Panc1 (cell line): ENCODE data around the gene IL16. TPM values are rescaled to one million over a fixed set of nuclear protein-coding genes. Genes with fewer than 3 reads are reported as not detected.

Experiments used
- ATAC-seq: fragments of 200-7000 bp; cut with Tn5 transposase; 2 replicates; pipeline ENCODE4 v1.9.1; 2020; ENCODE audit warnings: mild to moderate bottlenecking, moderate library complexity
- BruUV-seq: library from RNA; stranded (reverse); fragments of 400-500 nt; replicated peaks from 2 replicates; lab custom pipeline; 2021; lab: Mats Ljungman, UMichigan
- CTCF ChIA-PET: fragments of 300-600 bp; sonication (Branson Sonifier 250); formaldehyde crosslinking; loops from one replicate; lab custom pipeline; 2022; ENCODE audit warnings: antibody characterized with exemption; lab: Charles Lee
- POLR2A ChIA-PET: fragments of 300-600 bp; sonication (Branson Sonifier 250); formaldehyde crosslinking; loops from one replicate; lab custom pipeline; 2022; ENCODE audit warnings: antibody characterized with exemption; lab: Charles Lee
- DNase-seq: peaks from one replicate; pipeline ENCODE4 v3.0.0-alpha.2; 2010; ENCODE audit warnings: low read depth, low spot score
- H3K27ac ChIP-seq: 2 replicates; pipeline ENCODE4 v1.5.1; 2011; ENCODE audit warnings: mild to moderate bottlenecking, low read length, inconsistent platforms
- H3K27me3 ChIP-seq: fragments of 200-500 bp; sonication (Bioruptor generic); 2 replicates; pipeline ENCODE4 v1.6.0; 2014; ENCODE audit warnings: low read length, inconsistent platforms; ENCODE audit not compliant: control insufficient read depth, insufficient read depth
- H3K36me3 ChIP-seq: fragments of 200-500 bp; sonication (Bioruptor generic); 2 replicates; pipeline ENCODE4 v1.5.1; 2014; ENCODE audit warnings: inconsistent platforms, mild to moderate bottlenecking, low read length, moderate library complexity; ENCODE audit not compliant: control insufficient read depth, insufficient read depth
- H3K4me1 ChIP-seq: 2 replicates; pipeline ENCODE4 v1.5.1; 2011; ENCODE audit warnings: inconsistent platforms, mild to moderate bottlenecking, low read length, moderate library complexity; ENCODE audit not compliant: control insufficient read depth, insufficient read depth
- H3K4me3 ChIP-seq, 2 experiments: 2 replicates each; pipeline ENCODE4 v1.5.1; 2011 to 2012; ENCODE audit warnings: low read depth in 2 of 2, low read length in 2 of 2, mild to moderate bottlenecking in 2 of 2, inconsistent platforms in 1 of 2, moderate library complexity in 1 of 2
- H3K9me3 ChIP-seq: fragments of 200-500 bp; sonication (Bioruptor generic); 2 replicates; pipeline ENCODE4 v1.5.1; 2014; ENCODE audit warnings: low read depth, mild to moderate bottlenecking, inconsistent platforms, low read length, moderate library complexity; ENCODE audit not compliant: control insufficient read depth, insufficient read depth
- POLR2AphosphoS5 ChIP-seq: IDR thresholded peaks from 2 replicates; pipeline ENCODE4 v1.6.1; 2012; ENCODE audit warnings: mild to moderate bottlenecking, low read depth, low read length, moderate library complexity
- SIN3A ChIP-seq: IDR thresholded peaks from 2 replicates; pipeline ENCODE4 v1.6.1; 2012; ENCODE audit warnings: low read depth, mild to moderate bottlenecking, low read length, moderate library complexity, borderline replicate concordance; ENCODE audit not compliant: insufficient read depth
- TCF7L2 ChIP-seq: IDR thresholded peaks from 2 replicates; pipeline ENCODE4 v1.6.1; 2011; ENCODE audit warnings: mild to moderate bottlenecking, low read depth, low read length, inconsistent platforms
- in situ Hi-C: cut with HindIII; loops from 2 replicates; pipeline ENCODE4 v1.10.0; 2016; ENCODE audit warnings: low sequenced_read_pairs, low pct_unique_long_range_greater_than_20kb
- intact Hi-C: fragments of 100-400 bp; cut with micrococcal nuclease; formaldehyde crosslinking; loops from one replicate; pipeline ENCODE4 v1.10.0; 2022; ENCODE audit not compliant: unreplicated experiment
- total RNA-seq: library from RNA; stranded (reverse); gene quantifications from one replicate; pipeline ENCODE4 v1.2.1, GENCODE V29; 2021; ENCODE audit not compliant: unreplicated experiment
- TF ChIP-seq, protein P1 (sequence below): fragments of 450-650 bp; IDR thresholded peaks from 2 replicates; pipeline ENCODE4 v1.5.1; 2017; ENCODE audit warnings: mild to moderate bottlenecking
- TF ChIP-seq, protein P2 (sequence below), 2 experiments: IDR thresholded peaks; 2 replicates each; pipeline ENCODE4 v1.6.1; 2011 to 2012; ENCODE audit warnings: low read depth in 2 of 2, control low read depth in 1 of 2, low read length in 1 of 2, mild to moderate bottlenecking in 1 of 2, moderate library complexity in 1 of 2; ENCODE audit not compliant: insufficient read depth in 1 of 2

IL16 gene
- total RNA-seq, 1 experiment from 2014 or later: 1.0 TPM

DNA sequence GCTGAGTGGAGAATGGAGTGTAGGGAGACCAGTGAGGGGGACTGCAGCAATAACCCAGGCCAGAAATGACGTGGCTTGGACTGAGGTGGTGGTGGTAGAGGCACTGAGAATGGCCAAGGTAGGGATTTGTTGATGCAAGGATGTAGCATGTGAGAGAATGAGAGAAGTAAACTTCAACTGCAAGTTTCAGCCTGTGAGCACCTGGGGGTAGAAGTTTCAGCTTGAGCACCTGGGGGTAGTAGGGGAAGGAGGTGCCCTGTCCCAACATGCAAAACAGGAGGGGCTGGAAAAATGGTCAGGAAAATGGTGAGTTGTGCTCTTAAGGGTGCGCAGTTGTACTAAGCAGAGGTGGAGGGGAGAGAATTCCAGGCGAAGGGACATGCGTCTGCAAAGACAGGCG lies 31.0 kb downstream of the IL16 start:
- H3K27ac ChIP-seq: no peak overlapping the region
- no peak for DNase-seq
- no peaks in the 10 kb centered on the region; the same call in 1 of the 2 replicates for H3K27me3 ChIP-seq
- BruUV-seq: no TSS peak
- ChIA-PET CTCF (no interaction called here), POLR2A (no interaction called here)
- H3K4me3 ChIP-seq: no peak overlapping the region
- in situ Hi-C loops: no loop called here
- no peaks in the 10 kb centered on the region for H3K36me3 ChIP-seq
- no peak for ATAC-seq
- H3K9me3 ChIP-seq: no peaks in the 10 kb centered on the region
- intact Hi-C loops: no loop called here
- TF ChIP-seq TCF7L2: no peak
- TF ChIP-seq, protein P1, sequence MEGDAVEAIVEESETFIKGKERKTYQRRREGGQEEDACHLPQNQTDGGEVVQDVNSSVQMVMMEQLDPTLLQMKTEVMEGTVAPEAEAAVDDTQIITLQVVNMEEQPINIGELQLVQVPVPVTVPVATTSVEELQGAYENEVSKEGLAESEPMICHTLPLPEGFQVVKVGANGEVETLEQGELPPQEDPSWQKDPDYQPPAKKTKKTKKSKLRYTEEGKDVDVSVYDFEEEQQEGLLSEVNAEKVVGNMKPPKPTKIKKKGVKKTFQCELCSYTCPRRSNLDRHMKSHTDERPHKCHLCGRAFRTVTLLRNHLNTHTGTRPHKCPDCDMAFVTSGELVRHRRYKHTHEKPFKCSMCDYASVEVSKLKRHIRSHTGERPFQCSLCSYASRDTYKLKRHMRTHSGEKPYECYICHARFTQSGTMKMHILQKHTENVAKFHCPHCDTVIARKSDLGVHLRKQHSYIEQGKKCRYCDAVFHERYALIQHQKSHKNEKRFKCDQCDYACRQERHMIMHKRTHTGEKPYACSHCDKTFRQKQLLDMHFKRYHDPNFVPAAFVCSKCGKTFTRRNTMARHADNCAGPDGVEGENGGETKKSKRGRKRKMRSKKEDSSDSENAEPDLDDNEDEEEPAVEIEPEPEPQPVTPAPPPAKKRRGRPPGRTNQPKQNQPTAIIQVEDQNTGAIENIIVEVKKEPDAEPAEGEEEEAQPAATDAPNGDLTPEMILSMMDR: no peak
- H3K4me1 ChIP-seq: no peaks in the 10 kb centered on the region

DNA sequence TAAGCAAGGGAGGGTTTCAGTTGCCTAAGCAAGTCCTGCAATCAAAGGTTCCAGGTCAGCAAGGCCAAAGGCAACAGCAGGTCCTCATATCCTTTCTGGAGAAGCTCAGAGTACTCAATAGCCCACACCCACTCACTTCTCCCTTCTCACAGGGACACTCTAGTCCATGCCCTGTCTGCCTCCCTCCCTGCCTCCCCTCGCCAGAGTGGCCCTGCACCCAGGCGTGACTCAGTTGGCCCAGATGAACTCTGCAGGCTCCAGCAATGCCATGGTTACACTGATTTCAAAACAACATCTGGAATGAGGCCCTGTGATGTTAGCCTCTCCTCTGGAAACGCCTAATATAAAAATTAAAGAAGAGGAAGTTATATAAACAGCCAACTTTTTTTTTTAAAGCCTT lies 32.9 kb downstream of the IL16 start:
- no peaks in the 10 kb centered on the region for H3K36me3 ChIP-seq
- ChIA-PET CTCF (no interaction called here), POLR2A (no interaction called here)
- H3K27me3 ChIP-seq: no peaks in the 10 kb centered on the region; the same call in 1 of the 2 replicates
- in situ Hi-C loops: no loop called here
- no peak overlapping the region for H3K27ac ChIP-seq
- intact Hi-C loops: no loop called here
- TF ChIP-seq, protein P2, sequence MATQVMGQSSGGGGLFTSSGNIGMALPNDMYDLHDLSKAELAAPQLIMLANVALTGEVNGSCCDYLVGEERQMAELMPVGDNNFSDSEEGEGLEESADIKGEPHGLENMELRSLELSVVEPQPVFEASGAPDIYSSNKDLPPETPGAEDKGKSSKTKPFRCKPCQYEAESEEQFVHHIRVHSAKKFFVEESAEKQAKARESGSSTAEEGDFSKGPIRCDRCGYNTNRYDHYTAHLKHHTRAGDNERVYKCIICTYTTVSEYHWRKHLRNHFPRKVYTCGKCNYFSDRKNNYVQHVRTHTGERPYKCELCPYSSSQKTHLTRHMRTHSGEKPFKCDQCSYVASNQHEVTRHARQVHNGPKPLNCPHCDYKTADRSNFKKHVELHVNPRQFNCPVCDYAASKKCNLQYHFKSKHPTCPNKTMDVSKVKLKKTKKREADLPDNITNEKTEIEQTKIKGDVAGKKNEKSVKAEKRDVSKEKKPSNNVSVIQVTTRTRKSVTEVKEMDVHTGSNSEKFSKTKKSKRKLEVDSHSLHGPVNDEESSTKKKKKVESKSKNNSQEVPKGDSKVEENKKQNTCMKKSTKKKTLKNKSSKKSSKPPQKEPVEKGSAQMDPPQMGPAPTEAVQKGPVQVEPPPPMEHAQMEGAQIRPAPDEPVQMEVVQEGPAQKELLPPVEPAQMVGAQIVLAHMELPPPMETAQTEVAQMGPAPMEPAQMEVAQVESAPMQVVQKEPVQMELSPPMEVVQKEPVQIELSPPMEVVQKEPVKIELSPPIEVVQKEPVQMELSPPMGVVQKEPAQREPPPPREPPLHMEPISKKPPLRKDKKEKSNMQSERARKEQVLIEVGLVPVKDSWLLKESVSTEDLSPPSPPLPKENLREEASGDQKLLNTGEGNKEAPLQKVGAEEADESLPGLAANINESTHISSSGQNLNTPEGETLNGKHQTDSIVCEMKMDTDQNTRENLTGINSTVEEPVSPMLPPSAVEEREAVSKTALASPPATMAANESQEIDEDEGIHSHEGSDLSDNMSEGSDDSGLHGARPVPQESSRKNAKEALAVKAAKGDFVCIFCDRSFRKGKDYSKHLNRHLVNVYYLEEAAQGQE (IDR thresholded peaks at IDR 0.05; ENCODE audit: insufficient read depth in 1 of 2, low read depth in 2 of 2, low read length in 1 of 2): no peak
- TF ChIP-seq POLR2AphosphoS5 (no peak), TCF7L2 (no peak), SIN3A (no peak)
- TF ChIP-seq, protein P1: no peak
- ATAC-seq: no peak
- H3K4me3 ChIP-seq: no peak overlapping the region
- no peaks in the 10 kb centered on the region for H3K9me3 ChIP-seq
- DNase-seq: no peak
- no peaks in the 10 kb centered on the region for H3K4me1 ChIP-seq
- BruUV-seq: no TSS peak
